Adrenal gland (tissue), 12 donors: ENCODE results near the gene ANAPC15. TPM values are rescaled to one million over a fixed set of nuclear protein-coding genes. Genes with fewer than 3 reads are reported as not detected.

ENCODE experiments used
- DNase-seq, 7 donors: peaks; one replicate each; pipeline ENCODE4 v3.0.0-alpha.2; 2019 to 2020
- H3K27ac ChIP-seq, 5 donors: fragments of 200-600 bp; sonication (generic) in 4 of 5; 1 replicate in 3 of 5; 2 replicates in 2 of 5; pipeline versions ENCODE4 v1.5.1 to v1.8.0; 2016 to 2020; ENCODE audit warnings: mild to moderate bottlenecking in 1 of 5
- H3K27me3 ChIP-seq: fragments of 200-600 bp; 2 replicates; pipeline ENCODE4 v1.8.0; 2021
- H3K36me3 ChIP-seq, 2 donors: fragments of 200-600 bp; replicated peaks in 1 of 2; 1 replicate in 1 of 2; 2 replicates in 1 of 2; pipeline versions ENCODE4 v1.5.1 to v1.8.0; 2018 to 2022
- H3K4me1 ChIP-seq, 2 donors: fragments of 200-600 bp; replicated peaks in 1 of 2; 1 replicate in 1 of 2; 2 replicates in 1 of 2; pipeline versions ENCODE4 v1.5.1 to v1.8.0; 2018 to 2021
- H3K4me3 ChIP-seq, 4 donors: fragments of 200-600 bp; sonication (generic) in 3 of 4; one replicate each; pipeline ENCODE4 v1.5.1; 2016 to 2018
- H3K9me3 ChIP-seq, 3 donors: fragments of 200-600 bp; sonication (generic) in 1 of 3; replicated peaks in 1 of 3; 1 replicate in 2 of 3; 2 replicates in 1 of 3; pipeline versions ENCODE4 v1.5.1 to v1.8.0; 2016 to 2021
- CTCF ChIP-seq, 6 experiments: fragments of 450-650 bp in 4 of 6; fragments of 200-600 bp in 2 of 6; sonication (generic) in 1 of 6; IDR thresholded peaks; 1 replicate in 5 of 6; 2 replicates in 1 of 6; pipeline versions ENCODE4 v1.5.1 to v1.8.0; 2016 to 2021; ENCODE audit warnings: antibody characterized with exemption in 6 of 6, mild to moderate bottlenecking in 2 of 6, moderate library complexity in 1 of 6
- POLR2A ChIP-seq, 2 donors: fragments of 450-650 bp; IDR thresholded peaks; one replicate each; pipeline ENCODE4 v1.6.1; 2017; ENCODE audit warnings: antibody characterized with exemption in 2 of 2, mild to moderate bottlenecking in 2 of 2, moderate library complexity in 1 of 2
- WGBS, 4 donors: extraction: QIAGEN DNeasy Blood & Tissue Kit in 2 of 4; methylation state at CpG; one replicate each; pipeline versions ENCODE4 v1.1.5 to v1.1.7; 2013 to 2017; 5-methylcytosine and 5-hydroxymethylcytosine counted together
- intact Hi-C, 2 donors: fragments of 100-400 bp; cut with DNase I; formaldehyde crosslinking; loops; one replicate each; pipeline versions ENCODE4 v1.14.1 to v1.15.0; 2022 to 2023
- polyA plus RNA-seq, 3 donors: library from polyadenylated mRNA; stranded (reverse); fragments of 200-250 nt in 2 of 3; fragments of 350-450 nt in 1 of 3; fragmentation: Illumina TruSeq in 1 of 3; extraction: RNeasy Lipid Tissue Mini Kit (QIAGEN cat#74804) in 1 of 3; gene quantifications; one replicate each; pipeline ENCODE4 v1.2.3, GENCODE V29; 2013 to 2014
- total RNA-seq, 9 donors: library from RNA; depleted of rRNA in 4 of 9; stranded (reverse); fragments of >200 nt in 4 of 9; fragments of 120-200 nt in 1 of 9; fragmentation: NEBNext Ultra II Directional in 1 of 9; extraction: Animal tissue kit (Norgen Biotek cat#: 25700) in 1 of 9; gene quantifications; one replicate each; pipeline versions ENCODE4 v1.1.0 to v1.2.4, GENCODE V29; 2013 to 2023
- donor health status: healthy with polysubstance abuse.
- donor health status: Bipolar disorder and iron deficiency.
- donor health status: DM: yes; HTN: yes; CAD: no.
- donor health status: DM: no; HTN: no; CAD: no.
- donor health status: DM: no; HTN: no; CAD: no.
- donor health status: DM: yes; HTN: yes; CAD: no.

The ANAPC15 gene
- total and polyA plus RNA-seq, 12 donors: 15.3 to 80.0 (median 34.9) TPM

GRCh38 chr11:72124046-72124445 lies 11.6 kb upstream of the ANAPC15 start:
- no peak for TF ChIP-seq CTCF (IDR thresholded peaks at IDR 0.05)
- no peak for TF ChIP-seq POLR2A (IDR thresholded peaks at IDR 0.05)
- Histone ChIP-seq H3K4me3 (no peak overlapping the region), H3K9me3 (no peaks in the 10 kb centered on the region), H3K27ac (no peak overlapping the region), H3K36me3 (no peaks in the 10 kb centered on the region), H3K27me3 (no peaks in the 10 kb centered on the region), H3K4me1 (peaks cover 0 to 9% of the 10 kb centered on the region in 2 donors)
- peak in 1 of 7 donors; percentile 45 for DNase-seq
- WGBS, 4 donors: 78 to 96% (median 90%) methylated on average over 4 to 6 of the region's 6 CpGs
- intact Hi-C loops: no loop called here

- Histone ChIP-seq H3K27ac (peak overlapping the region in 2 of 5 donors; percentile 12 to 39), H3K27me3 (no peaks in the 10 kb centered on the region), H3K4me1 (peaks cover 5 to 9% of the 10 kb centered on the region in 2 donors), H3K9me3 (no peaks in the 10 kb centered on the region), H3K4me3 (no peak overlapping the region), H3K36me3 (no peaks in the 10 kb centered on the region)
- 27 to 45% (median 38%) methylated on average over 2 to 3 of the region's 3 CpGs for WGBS, 4 donors
- TF ChIP-seq CTCF (IDR thresholded peaks at IDR 0.05) (no peak), POLR2A (IDR thresholded peaks at IDR 0.05) (no peak)
- peak in 2 of 7 donors; percentile 59 to 61 for DNase-seq
- intact Hi-C loops: no loop called here
Measured at GRCh38 chr11:72123117-72123653, 10.7 kb upstream of the ANAPC15 start.

- WGBS, 4 donors: 45 to 63% (median 56%) methylated on average over 1 of the region's 1 CpG
Measured at GRCh38 chr11:72122607-72123006, 10.1 kb upstream of the ANAPC15 start.

GRCh38 chr11:72120930-72121329 lies 8.4 kb upstream of the ANAPC15 start:
- no peak overlapping the region for H3K4me3 ChIP-seq
- DNase-seq: peak in 1 of 7 donors; percentile 23
- WGBS, 4 donors: 72 to 79% (median 77%) methylated on average over 2 of the region's 2 CpGs
- H3K4me1 ChIP-seq: peaks cover 7 to 9% of the 10 kb centered on the region in 2 donors
- H3K27me3 ChIP-seq: no peaks in the 10 kb centered on the region
- H3K36me3 ChIP-seq: no peaks in the 10 kb centered on the region
- intact Hi-C loops: no loop called here
- no peak overlapping the region for H3K27ac ChIP-seq
- no peaks in the 10 kb centered on the region for H3K9me3 ChIP-seq
- no peak for TF ChIP-seq CTCF (IDR thresholded peaks at IDR 0.05)
- no peak for TF ChIP-seq POLR2A (IDR thresholded peaks at IDR 0.05)

More at GRCh38 chr11:72122607-72123006, 10.1 kb upstream of the ANAPC15 start:
- Histone ChIP-seq H3K27ac (no peak overlapping the region), H3K4me1 (peaks cover 7 to 9% of the 10 kb centered on the region in 2 donors), H3K27me3 (no peaks in the 10 kb centered on the region), H3K36me3 (no peaks in the 10 kb centered on the region), H3K9me3 (no peaks in the 10 kb centered on the region), H3K4me3 (no peak overlapping the region)
- intact Hi-C loops: no loop called here
- TF ChIP-seq POLR2A (IDR thresholded peaks at IDR 0.05) (no peak), CTCF (IDR thresholded peaks at IDR 0.05) (no peak)
- peak in 1 of 7 donors; percentile 39 for DNase-seq
